Measurements from ENCODE around the gene BUB1B.

DNA sequence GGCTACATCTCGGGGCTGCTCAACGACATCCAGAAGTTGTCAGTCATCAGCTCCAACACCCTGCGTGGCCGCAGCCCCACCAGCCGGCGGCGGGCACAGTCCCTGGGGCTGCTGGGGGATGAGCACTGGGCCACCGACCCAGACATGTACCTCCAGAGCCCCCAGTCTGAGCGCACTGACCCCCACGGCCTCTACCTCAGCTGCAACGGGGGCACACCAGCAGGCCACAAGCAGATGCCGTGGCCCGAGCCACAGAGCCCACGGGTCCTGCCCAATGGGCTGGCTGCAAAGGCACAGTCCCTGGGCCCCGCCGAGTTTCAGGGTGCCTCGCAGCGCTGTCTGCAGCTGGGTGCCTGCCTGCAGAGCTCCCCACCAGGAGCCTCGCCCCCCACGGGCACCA, 105.0 kb downstream of the BUB1B start:
- TF ChIP-seq POLR2A (IDR thresholded peaks at IDR 0.05; ENCODE audit: low read depth, low read length) (no peak), POLR2AphosphoS5 (IDR thresholded peaks at IDR 0.05; ENCODE audit: low read depth, low read length) (no peak), TAF1 (IDR thresholded peaks at IDR 0.05; ENCODE audit: low read depth, low read length) (no peak)

All from GM12891 (cell line).